HEK293T (cell line): ENCODE data around the gene CRIM1.

Experiments
- CTCF ChIA-PET: fragments of 350-600 bp; formaldehyde crosslinking; extraction: SDS; loops from one replicate; lab custom pipeline; 2021; ENCODE audit warnings: antibody characterized with exemption, inconsistent platforms; lab: Yijun Ruan, JAX
- POLR2A ChIA-PET: fragments of 350-600 bp; formaldehyde crosslinking; extraction: SDS; loops from one replicate; lab custom pipeline; 2020; ENCODE audit warnings: antibody characterized with exemption, inconsistent platforms; lab: Yijun Ruan, JAX
- DNase-seq: peaks from one replicate; pipeline ENCODE4 v3.0.0; 2012; ENCODE audit warnings: mixed read lengths; ENCODE audit errors: extremely low spot score
- ARNT ChIP-seq: fragments of 450-650 bp; IDR thresholded peaks from 2 replicates; pipeline ENCODE4 v1.6.1; 2017; ENCODE audit warnings: mild to moderate bottlenecking
- BHLHE40 ChIP-seq: fragments of 450-650 bp; IDR thresholded peaks from 2 replicates; pipeline ENCODE4 v1.6.1; 2016; ENCODE audit warnings: mild to moderate bottlenecking, moderate library complexity, borderline replicate concordance
- CTBP1 ChIP-seq: fragments of 450-650 bp; IDR thresholded peaks from 2 replicates; pipeline ENCODE4 v1.6.1; 2016; ENCODE audit warnings: borderline replicate concordance
- ELF4 ChIP-seq: fragments of 450-650 bp; IDR thresholded peaks from 2 replicates; pipeline ENCODE4 v1.6.1; 2017; ENCODE audit warnings: antibody characterized with exemption
- FOXA1 ChIP-seq: fragments of 450-650 bp; IDR thresholded peaks from 2 replicates; pipeline ENCODE4 v1.6.1; 2016; ENCODE audit warnings: mild to moderate bottlenecking
- FOXK2 ChIP-seq: fragments of 450-650 bp; IDR thresholded peaks from 2 replicates; pipeline ENCODE4 v1.6.1; 2016; ENCODE audit warnings: mild to moderate bottlenecking
- FOXM1 ChIP-seq: fragments of 450-650 bp; IDR thresholded peaks from 2 replicates; pipeline ENCODE4 v1.6.1; 2017; ENCODE audit warnings: mild to moderate bottlenecking, borderline replicate concordance
- HDGF ChIP-seq: fragments of 450-650 bp; IDR thresholded peaks from 2 replicates; pipeline ENCODE4 v1.6.1; 2017; ENCODE audit warnings: antibody characterized with exemption, borderline replicate concordance
- L3MBTL2 ChIP-seq: fragments of 450-650 bp; conservative IDR thresholded peaks from 2 replicates; pipeline ENCODE4 v1.6.1; 2016; ENCODE audit warnings: mild to moderate bottlenecking
- LEF1 ChIP-seq: fragments of 450-650 bp; IDR thresholded peaks from 2 replicates; pipeline ENCODE4 v1.6.1; 2017; ENCODE audit warnings: mild to moderate bottlenecking, borderline replicate concordance
- NFRKB ChIP-seq: fragments of 450-650 bp; IDR thresholded peaks from 2 replicates; pipeline ENCODE4 v1.6.1; 2016; ENCODE audit warnings: mild to moderate bottlenecking, moderate library complexity
- PKNOX1 ChIP-seq: fragments of 450-650 bp; IDR thresholded peaks from 2 replicates; pipeline ENCODE4 v1.6.1; 2016
- SP1 ChIP-seq: fragments of 450-650 bp; IDR thresholded peaks from 2 replicates; pipeline ENCODE4 v1.6.1; 2017
- SUZ12 ChIP-seq: fragments of 450-650 bp; IDR thresholded peaks from 2 replicates; pipeline ENCODE4 v1.6.1; 2016; ENCODE audit warnings: mild to moderate bottlenecking
- TARDBP ChIP-seq: fragments of 450-650 bp; IDR thresholded peaks from 2 replicates; pipeline ENCODE4 v1.6.1; 2016
- ZNF384 ChIP-seq: fragments of 450-650 bp; IDR thresholded peaks from 2 replicates; pipeline ENCODE4 v1.6.1; 2016

CRIM1 gene

GRCh38 chr2:36423619-36424120 lies 68.1 kb downstream of the CRIM1 start:
- CTCF ChIA-PET = no interaction called here
- TF ChIP-seq FOXM1 (no peak), SUZ12 (no peak), LEF1 (no peak), BHLHE40 (no peak), PKNOX1 (no peak), HDGF (no peak), FOXK2 (no peak), ELF4 (no peak)
- no peak for DNase-seq
- POLR2A ChIA-PET = interaction anchor here (0.9 kb wide), 1 partner anchor 21 kb away, joined by 3 read pairs; no protein-coding TSS in a partner anchor

GRCh38 chr2:36425608-36426355 lies 70.2 kb downstream of the CRIM1 start:
- DNase-seq = no peak
- ChIA-PET POLR2A (interaction anchor here (1.0 kb wide), 1 partner anchor 14 kb away, joined by 3 read pairs; no protein-coding TSS in a partner anchor), CTCF (no interaction called here)
- TF ChIP-seq PKNOX1 = no peak
- no peak for TF ChIP-seq FOXM1
- TF ChIP-seq FOXA1 = no peak
- TF ChIP-seq SUZ12 = no peak
- no peak for TF ChIP-seq FOXK2
- TF ChIP-seq TARDBP = no peak

GRCh38 chr2:36427790-36428243 lies 72.2 kb downstream of the CRIM1 start:
- CTCF ChIA-PET = interaction anchor here (0.7 kb wide), 1 partner anchor 8 kb away, joined by 3 read pairs; no protein-coding TSS in a partner anchor
- TF ChIP-seq ZNF384 (no peak), L3MBTL2 (no peak), FOXK2 (no peak), ELF4 (no peak), FOXM1 (no peak), TARDBP (no peak), BHLHE40 (no peak)
- no peak for DNase-seq
- POLR2A ChIA-PET = no interaction called here

- no peak for TF ChIP-seq SUZ12
- TF ChIP-seq FOXA1 = no peak
- no peak for TF ChIP-seq ARNT
- TF ChIP-seq TARDBP = no peak
- no peak for TF ChIP-seq LEF1
- TF ChIP-seq NFRKB = no peak
- TF ChIP-seq FOXK2 = no peak
- TF ChIP-seq CTBP1 = no peak
- no peak for TF ChIP-seq BHLHE40
- no peak for TF ChIP-seq FOXM1
- TF ChIP-seq L3MBTL2 = no peak
- no peak for TF ChIP-seq PKNOX1
- DNase-seq = no peak
- ChIA-PET POLR2A (no interaction called here), CTCF (no interaction called here)
Observed at GRCh38 chr2:36430549-36430948, 75.0 kb downstream of the CRIM1 start.

GRCh38 chr2:36432479-36432878 lies 76.9 kb downstream of the CRIM1 start:
- no peak for TF ChIP-seq CTBP1
- TF ChIP-seq FOXK2 = no peak
- TF ChIP-seq FOXM1 = no peak
- TF ChIP-seq PKNOX1 = no peak
- no peak for TF ChIP-seq L3MBTL2
- TF ChIP-seq HDGF = no peak
- no peak for TF ChIP-seq ELF4
- no peak for TF ChIP-seq ZNF384
- TF ChIP-seq FOXA1 = no peak
- TF ChIP-seq SP1 = no peak
- no peak for TF ChIP-seq ARNT
- TF ChIP-seq BHLHE40 = no peak
- no peak for TF ChIP-seq TARDBP
- TF ChIP-seq NFRKB = no peak
- TF ChIP-seq SUZ12 = no peak
- TF ChIP-seq LEF1 = no peak
- CTCF ChIA-PET = no interaction called here
- no peak for DNase-seq
- POLR2A ChIA-PET = interaction anchor here (1.0 kb wide), 1 partner anchor 10 kb away, joined by 3 read pairs; no protein-coding TSS in a partner anchor
